ENCODE results near the gene PLPPR2.
"Not testable (repeated sequence)": the region's sequence is repeated elsewhere in the genome, so short reads cannot be mapped to it uniquely, and the experiment has no call there.

Gene PLPPR2

DNA sequence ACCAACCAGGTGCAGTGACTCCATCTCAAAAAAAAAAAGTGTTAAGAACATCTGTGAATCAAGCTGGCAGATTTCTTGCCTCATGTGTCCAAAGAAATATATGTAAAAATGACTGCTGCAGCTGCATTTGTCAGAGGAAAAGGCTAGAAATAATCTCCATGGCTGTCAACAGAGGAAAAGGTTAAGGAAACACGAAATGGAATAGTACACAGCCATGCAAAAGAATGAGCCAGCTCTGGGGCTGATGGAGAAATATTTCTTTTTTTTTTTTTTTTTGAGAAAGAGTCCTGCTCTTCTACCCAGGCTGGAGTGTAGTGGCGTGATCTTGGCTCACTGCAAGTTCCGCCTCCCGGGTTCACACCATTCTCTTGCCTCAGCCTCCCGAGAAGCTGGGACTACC is 22.4 kb upstream of the PLPPR2 start:
- no peak overlapping the region for H3K27ac Mint-ChIP-seq
- no peaks in the 10 kb centered on the region for H3K27me3 Mint-ChIP-seq (ENCODE audit: low read depth)
- no peaks in the 10 kb centered on the region for H3K4me1 Mint-ChIP-seq
- peaks cover 55% of the 10 kb centered on the region for H3K36me3 Mint-ChIP-seq (ENCODE audit: low read depth)
- no peaks in the 10 kb centered on the region for H3K9me3 Mint-ChIP-seq
- H3K4me3 Mint-ChIP-seq: no peak overlapping the region
- no peak for TF ChIP-seq CTCF (IDR thresholded peaks at IDR 0.05; ENCODE audit: unreplicated experiment in 3 of 3)

DNA sequence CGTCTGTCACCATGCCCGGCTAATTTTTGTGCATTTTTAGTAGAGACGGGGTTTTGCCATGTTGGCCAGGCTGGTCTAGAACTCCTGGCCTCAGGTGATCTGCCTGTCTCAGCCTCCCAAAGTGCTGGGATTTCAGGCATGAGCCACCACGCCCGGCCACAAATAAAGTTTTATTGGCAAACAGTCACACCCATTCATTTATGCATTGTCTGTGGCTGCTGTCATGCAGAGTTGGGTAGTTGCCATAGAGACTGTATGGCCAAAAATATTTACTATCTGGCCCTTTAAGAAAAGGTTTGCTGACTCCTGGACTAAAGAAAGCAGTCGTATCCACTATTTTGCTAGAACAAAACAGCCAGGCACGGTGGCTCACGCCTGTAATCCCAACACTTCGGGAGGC is 21.4 kb upstream of the PLPPR2 start:
- H3K9me3 Mint-ChIP-seq; H3K4me3 Mint-ChIP-seq; H3K27ac Mint-ChIP-seq; H3K4me1 Mint-ChIP-seq; H3K27me3 Mint-ChIP-seq (ENCODE audit: low read depth): not testable (repeated sequence)
- peaks cover 56% of the 10 kb centered on the region for H3K36me3 Mint-ChIP-seq (ENCODE audit: low read depth)

DNA sequence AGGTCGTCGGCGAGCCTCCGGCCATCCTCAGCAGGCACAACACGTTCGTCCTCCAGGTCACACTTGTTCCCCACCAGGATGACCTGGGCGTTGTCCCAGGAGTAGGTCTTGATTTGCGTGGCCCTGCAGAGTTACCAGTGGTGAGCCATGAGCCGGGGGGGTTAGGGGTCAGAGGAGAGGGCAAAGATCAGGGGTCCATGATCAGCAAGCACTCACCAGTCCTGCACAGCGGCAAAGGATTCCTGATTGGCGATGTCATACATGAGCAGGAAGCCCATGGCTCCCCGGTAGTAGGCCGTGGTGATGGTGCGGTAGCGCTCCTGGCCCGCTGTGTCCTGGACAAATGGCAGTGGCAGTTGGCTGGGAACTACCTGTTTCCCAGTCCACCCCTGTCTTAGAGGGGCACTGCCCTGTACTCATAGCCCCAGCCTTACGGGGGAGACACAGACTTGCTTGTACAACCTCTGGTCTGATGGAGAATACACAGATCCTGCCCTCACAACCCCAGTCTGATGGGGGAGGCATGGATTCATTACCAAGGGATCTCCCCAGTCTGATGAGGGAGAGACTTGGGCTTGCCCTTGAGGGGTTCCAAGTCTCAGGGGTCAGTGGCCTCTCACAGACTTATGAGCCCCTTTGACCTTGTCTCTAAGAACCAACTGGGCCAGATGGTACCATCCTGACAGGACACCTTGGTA is 19.6 kb upstream of the PLPPR2 start:
- peaks cover 49% of the 10 kb centered on the region for H3K36me3 Mint-ChIP-seq (ENCODE audit: low read depth)
- no peak for TF ChIP-seq CTCF (IDR thresholded peaks at IDR 0.05; ENCODE audit: unreplicated experiment in 3 of 3)
- H3K4me3 Mint-ChIP-seq: no peak overlapping the region
- H3K27me3 Mint-ChIP-seq (ENCODE audit: low read depth): no peaks in the 10 kb centered on the region
- no peak overlapping the region for H3K27ac Mint-ChIP-seq
- peaks cover 10% of the 10 kb centered on the region for H3K4me1 Mint-ChIP-seq
- no peaks in the 10 kb centered on the region for H3K9me3 Mint-ChIP-seq

DNA sequence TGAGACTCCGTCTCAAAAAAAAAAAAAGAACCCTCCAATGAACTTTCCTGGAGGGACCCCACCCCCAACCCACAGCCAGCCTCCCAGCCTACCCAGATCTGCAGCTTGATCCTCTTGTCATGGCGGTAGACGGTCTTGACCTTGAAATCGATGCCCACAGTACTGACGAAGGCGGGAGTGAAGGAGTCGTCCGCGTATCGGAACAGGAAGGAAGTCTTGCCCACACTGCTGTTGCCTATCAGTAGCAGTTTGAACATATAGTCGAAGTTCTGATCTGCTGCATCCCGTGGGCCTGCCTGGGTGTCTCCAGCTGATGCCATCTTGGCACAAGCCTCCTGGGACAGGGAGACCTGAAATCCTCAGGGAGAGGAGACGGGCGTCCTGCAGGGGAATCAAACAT is 18.2 kb upstream of the PLPPR2 start:
- TF ChIP-seq CTCF (IDR thresholded peaks at IDR 0.05; ENCODE audit: unreplicated experiment in 3 of 3): no peak
- Mint-ChIP-seq H3K4me1 (peaks cover 10% of the 10 kb centered on the region), H3K9me3 (no peaks in the 10 kb centered on the region), H3K27ac (no peak overlapping the region), H3K4me3 (peak overlapping the region in 2 of 3 experiments; percentile 4 to 14), H3K27me3 (ENCODE audit: low read depth) (no peaks in the 10 kb centered on the region), H3K36me3 (ENCODE audit: low read depth) (peaks cover 44% of the 10 kb centered on the region)

- H3K9me3 Mint-ChIP-seq: no peaks in the 10 kb centered on the region
- peaks cover 10% of the 10 kb centered on the region for H3K4me1 Mint-ChIP-seq
- no peak for TF ChIP-seq CTCF (IDR thresholded peaks at IDR 0.05; ENCODE audit: unreplicated experiment in 3 of 3)
- H3K27ac Mint-ChIP-seq: peak overlapping the region in 1 of 3 experiments; percentile 50
- no peaks in the 10 kb centered on the region for H3K27me3 Mint-ChIP-seq (ENCODE audit: low read depth)
- peaks cover 35% of the 10 kb centered on the region for H3K36me3 Mint-ChIP-seq (ENCODE audit: low read depth)
- H3K4me3 Mint-ChIP-seq: peak overlapping the region in 2 of 3 experiments; percentile 19 to 86
Measured at GRCh38 chr19:11338121-11338520, 17.1 kb upstream of the PLPPR2 start.

DNA sequence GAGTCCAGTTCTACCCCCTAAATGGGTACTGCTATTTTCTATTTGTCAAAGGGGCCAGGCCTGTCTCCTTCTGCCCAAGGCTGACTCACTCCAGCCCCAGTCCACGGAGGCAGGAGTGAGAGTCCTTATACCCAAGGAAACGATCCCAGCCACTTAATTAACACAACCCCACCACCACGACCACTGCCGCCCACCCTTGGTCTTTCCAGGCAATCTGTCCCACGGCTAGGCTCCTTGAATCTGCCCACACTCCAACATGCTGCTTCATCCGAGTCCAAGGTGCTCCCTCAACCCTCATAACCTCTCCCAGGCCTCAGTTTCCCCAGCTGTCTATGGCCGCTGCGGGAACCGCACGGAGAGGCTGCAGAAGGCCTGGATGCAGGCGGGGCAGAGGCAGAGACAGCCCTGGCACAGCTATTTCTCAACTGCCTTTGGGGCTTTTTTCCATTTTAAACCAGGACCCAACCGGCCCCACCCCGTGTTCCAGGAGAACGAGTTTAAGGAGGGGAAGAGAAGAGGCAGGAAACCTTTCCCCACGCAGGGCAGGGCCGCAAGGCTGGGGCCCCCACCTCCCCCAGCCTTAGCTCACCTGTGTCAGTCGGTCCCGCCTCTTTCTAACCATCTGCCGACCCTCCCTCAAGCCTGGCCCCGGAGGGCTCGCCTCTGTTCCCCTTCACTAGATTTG is 16.5 kb upstream of the PLPPR2 start:
- Mint-ChIP-seq H3K27ac (peak overlapping the region; percentile 50 to 75 (median 73)), H3K9me3 (no peaks in the 10 kb centered on the region), H3K4me3 (peak overlapping the region; percentile 84 to 87 (median 86)), H3K36me3 (ENCODE audit: low read depth) (peaks cover 31% of the 10 kb centered on the region), H3K4me1 (peaks cover 10% of the 10 kb centered on the region), H3K27me3 (ENCODE audit: low read depth) (no peaks in the 10 kb centered on the region)
- TF ChIP-seq CTCF (IDR thresholded peaks at IDR 0.05; ENCODE audit: unreplicated experiment in 3 of 3): no peak

Measured in nephron (organoid).